Fibroblast of skin of left quadriceps (primary cell): ENCODE data around the gene HPCAL1.
"Not testable (repeated sequence)": the region's sequence is repeated elsewhere in the genome, so short reads cannot be mapped to it uniquely, and the experiment has no call there.

ENCODE experiments used
- DNase-seq, 2 experiments: peaks; one replicate each; pipeline ENCODE4 v3.0.0-alpha.2; 2013; ENCODE audit warnings: low read depth in 2 of 2

The HPCAL1 gene

DNA sequence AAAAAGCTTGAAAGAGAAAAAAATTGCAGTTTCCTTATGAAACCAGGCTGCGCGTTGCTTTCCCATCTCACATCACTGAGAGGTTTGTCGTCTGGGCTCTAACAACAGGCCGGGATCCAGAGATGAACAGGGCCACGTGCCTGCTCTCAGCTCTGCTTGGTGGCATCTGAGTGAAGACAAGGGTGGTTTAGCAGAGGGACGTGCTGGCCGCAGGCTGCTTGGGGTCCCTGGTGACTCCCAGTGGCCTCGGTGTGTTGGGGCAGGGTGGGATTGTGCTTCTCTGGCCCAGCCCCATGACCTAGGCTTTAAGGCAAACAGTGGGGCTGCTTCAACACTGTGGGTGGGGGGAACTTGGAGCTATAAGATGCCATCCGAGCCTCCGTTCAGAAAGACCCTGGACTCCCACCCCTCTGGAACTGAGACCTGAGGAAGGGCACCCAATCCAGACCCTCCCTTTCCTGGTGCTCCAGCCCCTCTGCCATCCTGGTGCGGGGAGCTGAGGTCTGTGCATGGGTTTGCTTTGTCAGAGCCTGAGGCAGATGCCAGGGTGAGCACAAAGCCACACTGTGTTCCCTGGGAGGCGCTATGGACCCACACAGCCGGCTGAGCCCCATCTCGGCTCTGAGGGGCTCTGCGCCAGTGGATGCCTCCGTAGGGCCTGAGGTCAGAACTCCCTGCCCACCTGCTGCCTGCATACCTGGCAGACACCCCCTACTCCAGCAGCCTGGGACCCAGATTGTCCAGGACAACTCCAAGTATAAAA is 18.4 kb upstream of the HPCAL1 start:
- no peak for DNase-seq

DNA sequence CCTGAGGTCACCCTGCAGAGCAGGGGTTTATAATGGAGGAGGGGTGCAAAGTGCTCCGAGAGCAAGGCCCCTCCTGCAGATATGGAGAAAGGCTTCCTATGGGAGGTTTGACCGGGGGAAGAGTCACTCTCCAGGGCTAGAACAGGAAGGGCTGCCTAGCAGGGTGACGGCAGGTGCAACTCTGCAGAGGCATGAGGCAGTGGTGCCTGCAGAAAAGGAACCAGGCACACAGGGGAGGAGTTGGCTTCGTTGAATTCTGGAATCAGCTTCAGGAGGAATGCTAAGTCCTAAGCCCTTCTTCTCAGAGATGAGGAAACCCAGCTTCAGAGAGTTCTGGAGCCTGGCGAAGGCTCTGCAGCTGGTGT is 17.5 kb upstream of the HPCAL1 start:
- no peak for DNase-seq

DNA sequence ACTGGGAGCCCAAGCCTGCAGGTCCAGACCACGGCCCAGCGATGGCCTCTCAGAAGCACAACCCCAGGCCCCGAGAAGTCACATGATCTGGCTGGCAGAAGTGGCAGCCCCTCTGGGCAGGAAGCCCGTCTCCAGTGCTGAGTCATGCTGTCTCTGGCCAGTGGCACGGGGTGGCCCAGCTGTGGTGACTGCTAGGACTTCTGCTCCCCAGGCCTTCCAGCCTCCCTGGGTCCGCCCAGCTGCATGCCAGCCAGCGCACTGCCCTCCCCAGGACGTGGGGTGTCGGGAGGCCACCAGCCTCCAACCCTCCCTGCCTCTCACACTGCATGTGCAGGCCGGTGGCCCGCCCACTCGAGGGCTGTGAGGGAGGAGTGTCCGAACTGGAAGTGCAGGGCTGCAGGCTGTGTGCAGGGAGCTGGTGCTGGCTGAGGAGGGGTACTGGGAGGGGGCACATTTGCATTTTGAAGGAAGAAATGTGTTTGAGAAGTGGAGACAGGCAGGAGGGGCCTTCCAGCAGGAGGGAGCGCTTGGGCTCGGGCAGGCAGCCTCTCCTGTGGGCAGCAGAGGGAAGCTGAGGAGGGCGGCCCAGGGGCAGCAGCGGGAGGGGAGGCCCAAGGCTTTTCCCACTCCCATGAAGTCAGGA is 17.0 kb upstream of the HPCAL1 start:
- DNase-seq: no peak

DNA sequence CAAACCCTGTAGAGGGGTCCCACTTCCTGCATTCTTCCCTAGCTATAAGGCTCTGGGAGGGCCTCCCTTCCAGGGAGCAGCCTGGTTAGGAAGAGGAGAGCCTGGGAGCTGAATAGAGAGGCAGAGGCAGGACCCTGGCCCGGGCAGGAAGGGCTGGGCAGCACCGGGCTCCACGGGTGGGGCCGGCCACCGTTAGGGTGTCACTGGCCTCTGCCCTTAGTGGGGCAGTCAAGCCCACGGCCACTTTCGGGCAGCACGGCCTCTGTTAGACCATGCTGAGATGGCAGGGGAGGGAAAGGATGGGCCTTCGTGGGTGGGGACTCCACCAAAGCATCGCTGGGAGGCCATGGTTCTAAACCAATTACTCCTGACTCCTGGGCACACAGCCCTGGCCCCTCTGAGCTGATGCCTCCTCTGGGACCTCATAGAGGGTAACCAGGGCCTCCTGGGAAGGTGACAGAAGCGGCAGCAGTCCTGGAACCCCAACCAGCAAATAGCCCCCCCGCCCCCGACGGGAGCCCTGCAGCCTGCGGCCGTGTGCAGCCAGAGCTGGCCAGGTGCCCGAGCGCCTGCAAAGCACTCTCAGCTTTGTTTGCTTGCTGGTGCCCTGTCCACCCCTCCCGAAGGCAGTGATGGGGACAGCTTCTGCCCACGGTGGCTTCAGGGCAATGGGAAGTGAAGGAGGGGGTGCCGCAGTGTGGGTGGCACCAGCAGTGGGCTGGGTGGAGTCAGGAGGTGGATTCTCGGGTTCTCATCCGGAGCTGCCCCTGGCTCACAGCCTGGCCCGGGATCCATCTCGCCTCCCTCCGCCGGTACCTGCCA is 16.3 kb upstream of the HPCAL1 start:
- DNase-seq: no peak

DNA sequence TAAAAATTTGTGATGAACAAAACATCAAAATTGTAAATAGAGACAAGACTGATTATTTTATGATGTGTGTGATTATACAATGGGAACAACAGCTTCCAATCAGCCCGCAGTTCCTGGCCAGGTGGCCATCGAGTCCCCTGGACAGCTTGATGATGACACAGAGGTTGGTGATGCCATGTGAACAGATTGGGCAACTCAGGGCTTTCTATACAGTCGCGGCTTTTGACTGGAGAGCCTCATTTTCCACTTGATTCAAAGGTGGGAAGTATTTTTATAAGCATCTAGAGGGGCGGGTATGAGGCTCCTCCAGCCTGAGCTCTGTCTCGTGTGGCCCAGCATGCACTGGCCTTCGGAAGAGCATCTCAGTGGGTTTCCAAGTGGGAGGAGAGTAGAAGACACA is 14.9 kb upstream of the HPCAL1 start:
- DNase-seq: no peak

DNA sequence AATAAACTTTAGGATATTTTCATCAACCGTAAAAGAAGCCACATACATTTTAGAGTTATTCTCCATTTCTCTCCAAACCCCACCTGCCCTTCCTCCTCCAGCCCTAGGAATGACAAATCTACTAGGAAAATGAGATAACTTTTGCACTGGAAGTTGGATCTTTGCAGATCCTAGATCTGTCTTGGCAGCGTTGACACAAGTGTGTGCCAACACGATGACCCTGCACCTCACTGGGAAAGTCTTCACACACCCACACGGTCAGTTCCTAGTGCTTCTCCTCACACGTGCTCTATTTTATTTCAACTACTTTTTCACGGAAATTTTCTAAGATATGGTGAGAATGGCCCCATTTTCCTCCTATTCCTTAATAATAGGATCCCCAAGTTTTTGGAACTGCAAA is 14.1 kb upstream of the HPCAL1 start:
- DNase-seq: no peak

DNA sequence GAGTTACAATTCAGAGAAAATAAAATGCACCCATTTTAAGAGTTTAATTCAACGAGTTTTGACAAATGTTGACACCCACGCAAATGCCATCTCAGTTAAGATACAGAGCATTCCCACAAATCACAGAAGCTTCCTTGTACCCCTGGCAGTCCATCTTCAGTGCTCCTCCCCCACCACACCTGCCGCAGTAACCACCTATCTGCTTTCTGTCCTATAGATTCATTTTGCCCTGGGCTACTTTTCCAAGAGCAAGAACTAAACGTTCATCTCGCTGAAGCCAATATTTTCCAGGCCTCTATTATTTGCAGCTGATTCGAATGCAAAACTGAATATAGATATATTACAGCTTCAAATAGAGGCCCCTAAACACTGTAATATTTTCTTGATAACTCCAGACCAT is 13.4 kb upstream of the HPCAL1 start:
- DNase-seq: no peak

DNA sequence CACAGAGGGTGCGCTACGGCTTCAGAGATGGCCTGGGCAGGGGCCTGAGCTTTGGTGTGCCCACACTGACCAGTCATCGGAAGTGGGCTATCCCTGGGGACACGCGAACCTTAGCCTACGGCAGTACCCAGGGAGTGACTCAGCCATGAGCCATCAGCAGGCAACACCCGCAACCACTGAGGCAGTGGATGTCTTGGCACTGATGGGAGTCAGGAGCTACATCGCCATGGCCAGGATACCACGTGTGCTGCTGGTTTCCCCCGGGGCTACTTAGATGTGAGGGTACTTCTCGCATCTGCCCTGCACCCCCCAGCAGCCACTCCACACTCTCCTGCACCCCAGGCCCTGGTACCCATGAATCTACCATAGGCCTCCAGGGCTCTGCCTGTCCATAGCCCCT is 12.8 kb upstream of the HPCAL1 start:
- no peak for DNase-seq

DNA sequence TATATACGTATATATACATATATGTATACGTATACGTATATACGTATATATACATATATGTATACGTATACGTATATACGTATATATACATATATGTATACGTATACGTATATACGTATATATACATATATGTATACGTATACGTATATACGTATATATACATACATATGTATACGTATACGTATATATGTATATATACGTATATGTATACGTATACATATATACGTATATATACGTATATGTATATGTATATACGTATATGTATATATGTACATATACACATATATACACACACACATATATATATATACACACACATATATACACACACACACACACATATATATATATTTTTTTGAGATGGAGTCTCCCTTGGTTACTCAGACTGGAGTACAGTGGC is 11.3 kb upstream of the HPCAL1 start:
- not testable (repeated sequence) for DNase-seq

DNA sequence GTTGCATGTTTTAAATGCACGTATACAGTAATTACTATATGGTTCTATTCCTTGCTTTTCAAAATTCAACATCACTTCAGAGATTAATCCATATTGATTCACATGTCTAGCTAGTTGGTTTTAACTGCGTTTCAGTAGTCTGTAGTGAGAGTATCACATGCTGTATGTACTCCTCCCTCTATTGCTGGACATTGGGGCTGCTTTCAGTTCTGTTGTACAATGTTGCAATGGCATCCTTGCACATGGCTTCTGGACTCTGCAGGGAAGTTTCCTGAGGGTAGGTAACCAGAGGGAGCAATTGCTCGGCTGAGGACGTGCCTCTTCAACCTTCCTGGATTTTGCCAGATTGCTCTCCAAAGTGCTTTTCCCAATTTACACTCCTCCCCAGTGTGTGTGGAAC is 10.7 kb upstream of the HPCAL1 start:
- DNase-seq: no peak

DNA sequence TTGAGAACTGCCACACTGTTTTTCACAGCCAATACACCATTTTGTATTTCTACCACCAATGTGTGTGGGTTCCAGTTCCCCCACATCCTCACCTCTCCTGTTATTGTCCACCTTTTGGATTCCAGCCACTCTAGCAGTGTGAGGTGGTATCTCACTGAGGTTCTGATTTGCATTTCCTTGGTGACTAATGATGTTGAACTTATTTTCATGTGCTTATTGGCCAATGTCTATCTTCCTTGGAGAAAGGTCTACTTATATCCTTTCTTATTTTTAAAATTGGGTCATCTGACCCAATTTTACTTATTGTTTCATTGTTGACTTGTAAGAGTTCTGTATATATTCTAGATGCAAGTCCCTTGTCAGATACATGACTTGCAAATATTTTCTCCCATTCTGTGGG is 9.1 kb upstream of the HPCAL1 start:
- DNase-seq: no peak

DNA sequence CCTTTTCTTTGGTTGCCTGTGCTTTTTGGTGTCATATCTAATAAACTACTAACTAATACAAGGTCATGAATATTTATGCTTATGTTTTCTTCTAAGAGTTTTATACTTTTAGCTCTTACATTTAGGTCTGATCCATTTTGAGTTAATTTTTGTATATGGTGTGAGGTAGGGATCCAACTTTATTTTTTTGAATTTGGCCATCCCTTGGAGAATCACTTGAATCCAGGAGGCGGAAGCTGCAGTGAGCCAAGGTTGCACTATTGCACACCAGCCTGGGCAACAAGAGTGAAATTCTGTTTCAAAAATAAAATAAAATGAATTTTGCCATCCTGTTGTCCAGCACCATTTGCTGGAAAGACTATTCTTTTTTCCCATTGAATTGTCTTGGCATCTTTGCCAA is 8.6 kb upstream of the HPCAL1 start:
- DNase-seq: no peak

DNA sequence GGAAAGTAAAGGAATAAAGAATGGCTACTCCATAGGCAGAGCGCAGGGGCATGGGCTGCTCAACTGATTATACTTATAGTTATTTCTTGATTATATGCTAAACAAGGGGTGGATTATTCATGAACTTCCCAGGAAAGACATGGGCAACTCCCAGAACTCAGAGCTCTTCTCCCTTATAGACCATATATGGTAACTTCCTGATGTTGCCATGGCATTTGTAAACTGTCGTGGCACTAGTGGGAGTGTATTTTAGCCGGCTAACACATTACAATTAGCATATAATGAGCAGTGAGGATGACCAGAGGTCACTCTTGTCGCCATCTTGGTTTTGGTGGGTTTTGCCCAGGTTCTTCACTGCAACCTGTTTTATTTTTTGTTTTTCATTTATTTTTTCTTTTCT is 7.1 kb upstream of the HPCAL1 start:
- DNase-seq: not testable (repeated sequence)

DNA sequence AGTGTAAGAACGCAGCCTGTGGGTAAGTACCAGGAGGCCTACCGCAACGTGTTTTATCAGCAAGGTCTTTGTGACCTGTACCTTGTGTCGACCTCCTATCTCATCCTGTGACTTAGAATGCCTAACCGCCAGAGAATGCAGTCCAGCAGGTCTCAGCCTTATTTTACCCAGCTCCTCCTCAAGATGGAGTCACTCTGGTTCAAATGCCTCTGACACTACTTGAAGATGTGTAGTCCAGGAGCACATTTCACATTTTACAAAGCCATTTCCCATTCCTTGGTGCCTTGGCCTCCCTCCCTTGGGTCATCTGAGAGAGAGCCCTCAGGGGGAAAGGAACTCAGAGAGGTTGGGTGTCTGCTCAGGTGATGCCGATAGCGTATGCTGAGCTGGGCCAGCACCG is 6.6 kb upstream of the HPCAL1 start:
- DNase-seq: no peak

DNA sequence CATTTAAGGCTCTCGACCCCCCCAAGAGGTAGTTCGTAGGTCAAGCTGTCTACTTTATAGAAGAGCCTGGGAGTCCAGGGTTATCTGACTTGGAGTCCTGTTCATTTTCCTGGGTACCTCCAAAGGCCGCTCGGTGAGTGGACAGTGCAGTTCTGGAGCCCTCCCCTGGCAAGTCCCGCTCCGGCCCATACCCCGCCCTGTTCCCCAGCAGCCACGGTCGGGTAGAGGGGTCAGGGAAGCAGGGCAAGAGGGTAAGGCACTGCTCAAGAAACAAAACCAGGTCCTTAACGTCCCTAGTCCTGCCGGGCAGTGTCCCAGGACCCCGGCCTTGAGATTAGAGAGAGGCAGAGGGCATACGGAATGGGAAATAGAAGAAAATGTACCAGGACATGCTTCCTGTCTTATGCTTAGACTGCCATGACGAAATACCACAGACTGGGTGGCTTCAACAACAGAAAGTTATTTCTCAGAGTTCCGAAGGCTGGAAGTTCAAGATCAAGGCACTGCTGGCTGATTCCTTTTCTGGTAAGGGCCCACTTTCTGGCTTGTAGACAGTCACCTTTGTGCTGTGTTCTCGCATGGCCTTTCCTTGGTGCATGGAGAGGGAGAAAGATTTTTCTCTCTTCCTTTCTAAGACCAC is 5.4 kb upstream of the HPCAL1 start:
- DNase-seq: no peak

DNA sequence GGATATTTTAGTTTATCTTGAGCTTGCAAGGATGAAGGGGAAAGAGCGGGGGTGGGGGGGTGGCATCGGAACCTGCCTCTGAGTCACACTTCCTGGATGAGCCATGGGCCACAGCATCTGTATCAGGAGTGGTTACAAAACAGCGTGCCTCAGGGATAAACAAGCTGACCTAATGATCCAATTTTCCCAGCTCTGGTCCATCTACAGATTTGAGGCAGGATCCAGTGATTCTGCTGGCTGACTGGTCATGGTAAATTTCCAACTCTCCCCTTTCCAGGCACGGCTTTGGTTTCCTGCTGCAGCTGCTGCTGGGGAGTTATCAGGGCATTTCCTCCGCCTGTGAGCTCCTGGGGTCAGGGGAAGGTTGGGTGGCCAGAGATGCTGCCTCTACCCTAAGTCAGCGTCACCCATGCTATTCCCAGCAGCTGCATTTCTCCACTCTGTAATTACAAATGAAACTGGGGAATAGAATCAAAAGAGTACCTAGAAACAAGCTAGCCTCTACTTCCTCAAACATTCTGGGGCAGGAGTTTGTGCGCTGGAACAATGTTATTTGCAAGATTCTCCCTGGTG is 4.7 kb upstream of the HPCAL1 start:
- peak; percentile 38 to 44 for DNase-seq

DNA sequence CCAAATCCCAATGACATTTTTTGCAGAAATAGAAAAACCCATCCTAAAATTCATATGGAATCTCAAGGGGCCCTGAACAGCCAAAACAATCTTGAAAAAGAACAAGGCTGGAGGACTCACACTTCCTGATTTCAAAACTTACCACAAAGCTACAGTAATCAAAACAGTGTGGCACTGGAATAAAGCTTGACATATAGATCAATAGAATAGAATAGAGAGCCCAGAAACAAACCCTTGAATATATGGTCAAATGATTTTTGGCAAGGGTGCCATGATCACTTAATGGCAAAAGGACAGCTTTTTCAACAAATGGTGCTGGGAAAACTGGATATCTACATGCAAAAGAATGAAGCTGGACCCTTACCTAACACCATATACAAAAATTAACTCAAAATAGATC is 3.9 kb upstream of the HPCAL1 start:
- not testable (repeated sequence) for DNase-seq

DNA sequence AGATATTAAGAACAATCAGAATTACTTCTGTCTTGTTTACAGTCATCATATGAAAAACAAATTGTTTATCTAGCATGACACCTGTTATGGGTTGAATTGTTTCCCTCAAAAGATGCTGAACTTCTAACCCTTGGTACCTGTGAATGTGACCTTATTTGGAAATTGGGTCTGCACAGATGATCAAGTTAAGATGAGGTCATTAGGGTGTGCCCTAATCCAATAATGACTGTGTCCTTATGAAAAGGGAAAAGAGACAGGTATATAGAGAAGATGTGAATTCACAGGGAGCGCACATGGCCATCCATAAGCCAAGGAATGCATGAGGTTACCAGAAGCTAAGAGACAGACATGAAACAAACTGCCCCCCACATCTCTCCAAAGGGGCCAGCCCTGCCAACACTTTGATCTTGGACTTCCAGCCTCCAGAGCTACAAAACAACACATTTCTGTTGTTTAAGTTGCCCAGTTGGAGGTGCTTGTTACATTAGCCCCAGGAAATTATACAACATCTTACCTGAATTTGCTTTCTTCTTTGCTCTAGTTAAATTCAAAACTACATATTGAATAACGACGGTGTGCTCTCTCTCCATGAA is 2.3 kb upstream of the HPCAL1 start:
- no peak for DNase-seq

DNA sequence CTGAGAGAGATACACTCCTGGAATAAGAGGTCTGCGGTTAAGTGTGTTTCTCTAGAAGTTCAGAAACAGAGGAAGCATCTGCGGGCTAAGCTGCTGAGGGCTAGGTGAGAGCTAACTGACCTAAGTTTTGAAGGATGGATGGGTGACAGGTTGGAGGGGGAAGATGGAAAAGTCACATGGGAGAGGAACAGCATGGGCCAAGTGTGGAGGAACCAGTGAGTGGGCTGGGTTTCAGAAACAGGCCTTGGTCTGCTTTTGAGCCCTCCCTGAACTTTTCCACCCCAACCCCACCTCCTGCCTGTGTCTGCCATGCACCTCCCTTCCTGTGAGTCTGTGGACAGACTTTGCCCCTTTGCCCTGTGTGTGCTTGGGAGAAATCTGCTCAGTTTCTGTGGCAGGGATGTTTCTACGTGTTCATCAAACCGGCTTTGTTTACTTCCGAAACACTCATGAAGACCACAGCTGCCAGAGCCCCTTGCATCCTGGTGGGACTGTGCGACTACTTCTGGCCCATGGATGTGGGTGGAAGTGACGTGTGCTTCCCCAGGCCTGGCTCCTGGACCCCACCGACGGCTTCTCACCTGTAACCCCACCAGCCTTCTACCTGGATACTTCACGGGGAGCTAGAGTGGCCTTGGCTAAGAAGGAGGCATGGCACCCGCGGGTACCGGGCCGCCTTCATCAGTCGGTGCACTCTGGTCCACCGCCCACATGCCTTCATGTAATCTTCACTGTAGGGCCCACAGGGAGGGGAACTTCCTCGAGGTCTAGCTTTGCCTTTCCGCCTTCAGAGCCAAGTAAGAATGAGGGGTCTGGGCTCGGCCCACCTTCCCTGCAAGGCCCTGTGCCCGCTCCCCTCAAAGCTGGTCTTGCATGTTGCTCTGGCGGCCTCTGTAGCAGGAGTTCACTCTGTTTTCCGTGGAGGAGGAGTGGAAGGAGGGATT is 1.4 kb upstream of the HPCAL1 start:
- no peak for DNase-seq

DNA sequence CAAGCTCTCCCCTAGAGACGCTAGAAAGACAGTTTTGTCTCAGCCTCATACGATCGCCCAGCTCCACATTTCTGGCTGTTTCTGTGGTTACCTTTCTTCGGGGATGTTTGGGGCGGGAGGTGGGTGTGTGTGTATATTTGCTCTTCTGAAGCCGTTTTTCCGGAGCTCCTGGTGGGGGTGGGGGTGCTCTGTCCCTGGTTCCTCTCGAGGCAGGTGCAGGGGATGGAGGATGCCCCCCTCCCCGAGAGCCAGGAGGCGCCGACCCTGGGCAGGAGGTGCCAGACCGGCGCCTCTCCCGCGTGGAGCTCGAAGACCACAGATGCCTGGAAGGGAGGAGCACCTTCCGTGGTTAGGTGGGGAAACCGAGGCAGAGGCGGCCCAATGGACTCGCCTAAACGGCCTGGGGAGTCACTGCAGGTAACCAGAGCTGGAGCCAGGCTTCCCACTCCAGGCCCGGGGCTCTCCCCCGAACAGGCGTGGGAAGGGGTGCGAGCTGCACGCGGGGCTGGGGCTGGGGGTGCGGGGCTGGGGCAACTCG is 694 bp upstream of the HPCAL1 start:
- no peak for DNase-seq
